ENCODE measurements around the gene KCNMA1. TPM values are rescaled to one million over a fixed set of nuclear protein-coding genes. Genes with fewer than 3 reads are reported as not detected.
A peak's percentile ranks its signal among the peaks of the same experiment; 100 is the strongest.

KCNMA1 gene
- total RNA-seq, 1 donor from 2014 or later, result 87.6 TPM

DNA sequence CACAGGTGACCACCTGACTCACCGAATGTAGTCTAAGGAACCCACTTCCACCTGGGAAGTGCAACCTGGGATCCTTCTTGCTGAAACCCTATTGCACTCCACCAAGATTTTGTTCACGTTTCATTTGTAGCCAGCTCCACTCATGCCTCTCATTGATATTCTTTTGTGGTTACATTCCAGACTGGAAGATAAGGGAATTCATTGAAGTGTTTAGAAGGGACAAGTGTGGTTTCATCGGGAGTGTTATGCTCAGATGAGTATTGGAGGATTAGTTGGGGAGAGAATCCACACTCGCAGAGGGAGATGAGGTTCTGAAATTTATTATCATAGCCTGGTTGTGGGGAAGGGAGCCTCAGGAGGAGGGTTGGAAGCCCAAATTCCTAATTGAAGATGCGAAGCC lies 320.4 kb downstream of the KCNMA1 start:
- H3K4me3 Mint-ChIP-seq (ENCODE audit: unreplicated experiment), result no peak overlapping the region
- no peaks in the 10 kb centered on the region for H3K27me3 Mint-ChIP-seq (ENCODE audit: low read depth)
- no peak for DNase-seq (ENCODE audit: low spot score)
- H3K27ac Mint-ChIP-seq (ENCODE audit: unreplicated experiment), result no peak overlapping the region
- H3K4me1 Mint-ChIP-seq (ENCODE audit: low read depth), result peaks cover 48% of the 10 kb centered on the region
- TF ChIP-seq, protein P1, sequence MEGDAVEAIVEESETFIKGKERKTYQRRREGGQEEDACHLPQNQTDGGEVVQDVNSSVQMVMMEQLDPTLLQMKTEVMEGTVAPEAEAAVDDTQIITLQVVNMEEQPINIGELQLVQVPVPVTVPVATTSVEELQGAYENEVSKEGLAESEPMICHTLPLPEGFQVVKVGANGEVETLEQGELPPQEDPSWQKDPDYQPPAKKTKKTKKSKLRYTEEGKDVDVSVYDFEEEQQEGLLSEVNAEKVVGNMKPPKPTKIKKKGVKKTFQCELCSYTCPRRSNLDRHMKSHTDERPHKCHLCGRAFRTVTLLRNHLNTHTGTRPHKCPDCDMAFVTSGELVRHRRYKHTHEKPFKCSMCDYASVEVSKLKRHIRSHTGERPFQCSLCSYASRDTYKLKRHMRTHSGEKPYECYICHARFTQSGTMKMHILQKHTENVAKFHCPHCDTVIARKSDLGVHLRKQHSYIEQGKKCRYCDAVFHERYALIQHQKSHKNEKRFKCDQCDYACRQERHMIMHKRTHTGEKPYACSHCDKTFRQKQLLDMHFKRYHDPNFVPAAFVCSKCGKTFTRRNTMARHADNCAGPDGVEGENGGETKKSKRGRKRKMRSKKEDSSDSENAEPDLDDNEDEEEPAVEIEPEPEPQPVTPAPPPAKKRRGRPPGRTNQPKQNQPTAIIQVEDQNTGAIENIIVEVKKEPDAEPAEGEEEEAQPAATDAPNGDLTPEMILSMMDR (IDR thresholded peaks at IDR 0.05), result no peak
- H3K36me3 Mint-ChIP-seq (ENCODE audit: low read depth), result peaks cover 2% of the 10 kb centered on the region
- H3K9me3 Mint-ChIP-seq (ENCODE audit: low read depth), result peaks cover 5% of the 10 kb centered on the region

DNA sequence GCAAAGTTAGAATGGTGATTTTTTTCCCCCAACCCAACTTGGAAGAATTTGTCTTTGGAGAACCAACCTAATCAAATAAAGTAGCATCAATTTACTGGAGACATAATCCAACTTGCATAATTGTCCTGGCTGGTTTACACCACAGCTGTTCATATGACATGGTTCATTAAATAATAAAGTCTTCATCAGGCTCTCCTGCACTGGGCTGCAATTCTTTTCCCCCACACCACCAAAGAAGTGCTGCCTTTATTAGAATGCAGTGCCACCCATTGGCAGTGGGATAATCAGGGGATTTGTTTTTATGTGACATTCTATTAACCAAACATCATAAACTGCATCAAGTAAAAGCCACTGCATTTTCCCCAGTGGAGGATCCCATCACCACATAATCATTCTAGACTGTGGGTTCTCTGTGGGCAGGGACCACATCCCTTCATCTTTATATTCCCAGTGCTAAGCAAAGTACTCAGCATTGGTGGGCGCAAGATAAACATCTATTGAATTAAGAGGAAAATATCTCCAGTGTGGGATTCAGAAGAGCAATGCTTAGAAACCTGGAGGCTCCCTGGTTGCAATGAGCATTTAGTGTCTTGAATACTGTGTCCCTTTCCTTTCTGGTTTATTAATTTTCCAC lies 322.0 kb downstream of the KCNMA1 start:
- DNase-seq (ENCODE audit: low spot score), result no peak
- no peak overlapping the region for H3K27ac Mint-ChIP-seq (ENCODE audit: unreplicated experiment)
- TF ChIP-seq, protein P1 (IDR thresholded peaks at IDR 0.05), result no peak

DNA sequence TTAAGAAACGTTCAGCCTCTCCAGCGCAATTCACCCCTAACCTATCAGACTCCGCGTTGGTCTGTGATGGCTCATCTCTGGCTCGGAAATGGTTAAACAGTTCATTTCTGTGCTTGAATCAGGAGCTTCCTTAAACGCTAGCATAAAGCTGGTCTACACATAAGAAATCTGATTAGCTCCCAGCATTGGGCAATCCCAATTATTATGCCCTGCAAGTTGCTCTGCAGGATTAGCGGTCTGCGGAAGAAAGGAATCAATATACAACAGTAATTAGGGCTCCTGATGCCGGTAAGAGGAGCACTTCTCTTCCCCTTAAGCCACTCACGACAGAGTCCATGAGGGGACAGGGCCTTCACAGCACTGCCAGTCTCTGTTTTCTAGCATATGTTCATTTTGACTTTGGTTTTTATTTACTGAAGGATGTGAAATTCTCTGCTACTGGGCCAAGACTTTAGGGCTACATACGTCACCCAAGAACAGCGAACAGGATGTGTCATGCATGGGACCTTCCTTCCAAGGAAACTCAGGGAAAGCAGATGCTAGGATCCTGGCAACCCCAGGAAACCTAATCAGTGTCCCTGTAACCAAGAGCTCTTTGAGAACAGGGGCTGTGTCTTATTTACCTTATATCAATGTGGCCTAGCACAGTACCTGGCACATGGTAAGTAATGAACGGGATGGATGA lies 324.4 kb downstream of the KCNMA1 start:
- H3K27me3 Mint-ChIP-seq (ENCODE audit: low read depth), result no peaks in the 10 kb centered on the region
- TF ChIP-seq, protein P1 (IDR thresholded peaks at IDR 0.05), result no peak
- H3K36me3 Mint-ChIP-seq (ENCODE audit: low read depth), result peaks cover 2% of the 10 kb centered on the region
- H3K27ac Mint-ChIP-seq (ENCODE audit: unreplicated experiment), result no peak overlapping the region
- no peak overlapping the region for H3K4me3 Mint-ChIP-seq (ENCODE audit: unreplicated experiment)
- DNase-seq (ENCODE audit: low spot score), result no peak
- H3K4me1 Mint-ChIP-seq (ENCODE audit: low read depth), result peaks cover 33% of the 10 kb centered on the region
- no peaks in the 10 kb centered on the region for H3K9me3 Mint-ChIP-seq (ENCODE audit: low read depth)

More for the DNA sequence above, 322.0 kb downstream of the KCNMA1 start:
- no peaks in the 10 kb centered on the region for H3K9me3 Mint-ChIP-seq (ENCODE audit: low read depth)
- H3K4me3 Mint-ChIP-seq (ENCODE audit: unreplicated experiment), result no peak overlapping the region
- H3K27me3 Mint-ChIP-seq (ENCODE audit: low read depth), result no peaks in the 10 kb centered on the region
- H3K4me1 Mint-ChIP-seq (ENCODE audit: low read depth), result peaks cover 37% of the 10 kb centered on the region
- no peaks in the 10 kb centered on the region for H3K36me3 Mint-ChIP-seq (ENCODE audit: low read depth)

DNA sequence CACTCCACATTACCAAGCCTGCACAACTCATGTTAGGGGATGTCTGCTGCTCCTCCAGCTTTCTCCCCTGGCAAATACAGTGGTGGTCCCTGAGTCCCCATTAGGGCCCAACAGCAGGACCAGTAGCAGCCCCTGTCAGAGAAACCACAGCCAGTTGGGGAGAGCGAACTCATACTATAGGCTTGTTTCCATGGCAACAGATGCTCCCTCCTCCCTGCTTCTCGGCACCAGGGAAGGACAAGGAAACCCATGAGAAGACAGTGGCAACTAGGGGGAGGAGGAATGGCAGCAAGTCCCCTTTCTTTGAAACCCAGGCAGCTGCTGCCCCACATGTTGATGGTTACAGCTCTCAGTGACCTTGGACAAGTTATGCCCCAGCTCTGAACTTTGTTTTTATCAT lies 326.4 kb downstream of the KCNMA1 start:
- no peak for DNase-seq (ENCODE audit: low spot score)
- Mint-ChIP-seq H3K4me3 (ENCODE audit: unreplicated experiment) (no peak overlapping the region), H3K27me3 (ENCODE audit: low read depth) (no peaks in the 10 kb centered on the region), H3K4me1 (ENCODE audit: low read depth) (peaks cover 40% of the 10 kb centered on the region), H3K36me3 (ENCODE audit: low read depth) (peaks cover 2% of the 10 kb centered on the region), H3K9me3 (ENCODE audit: low read depth) (no peaks in the 10 kb centered on the region), H3K27ac (ENCODE audit: unreplicated experiment) (no peak overlapping the region)
- TF ChIP-seq, protein P1 (IDR thresholded peaks at IDR 0.05), result no peak

DNA sequence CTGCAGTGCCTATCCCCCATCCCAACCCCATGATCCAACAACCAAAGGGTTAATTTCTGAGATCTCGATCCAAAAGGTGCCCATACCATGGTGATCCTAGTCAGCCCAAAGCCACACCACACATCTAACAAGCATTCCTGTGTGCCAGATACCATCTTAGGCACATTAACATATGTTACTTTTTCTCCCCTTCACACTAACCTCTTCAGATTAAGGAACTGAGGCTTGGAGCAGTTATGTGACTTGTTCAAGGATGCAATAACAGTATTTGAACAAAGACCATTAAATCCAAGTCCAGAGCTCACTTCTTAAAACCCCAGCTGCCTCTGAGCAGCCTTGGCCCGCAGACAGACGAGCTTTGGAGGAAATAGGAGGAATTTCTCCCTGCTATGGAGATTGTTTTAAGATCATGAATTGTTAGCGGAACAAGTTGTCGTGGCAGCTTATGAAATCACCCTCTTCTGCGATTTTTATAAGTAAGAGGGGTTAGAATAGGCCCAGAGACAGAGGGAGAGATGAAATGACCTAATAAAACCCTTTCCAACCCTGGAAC lies 327.2 kb downstream of the KCNMA1 start:
- Mint-ChIP-seq H3K4me1 (ENCODE audit: low read depth) (peaks cover 45% of the 10 kb centered on the region), H3K27ac (ENCODE audit: unreplicated experiment) (peak overlapping the region; percentile 57), H3K9me3 (ENCODE audit: low read depth) (no peaks in the 10 kb centered on the region), H3K27me3 (ENCODE audit: low read depth) (no peaks in the 10 kb centered on the region), H3K4me3 (ENCODE audit: unreplicated experiment) (no peak overlapping the region), H3K36me3 (ENCODE audit: low read depth) (peaks cover 2% of the 10 kb centered on the region)
- DNase-seq (ENCODE audit: low spot score), result no peak
- TF ChIP-seq, protein P1 (IDR thresholded peaks at IDR 0.05), result no peak

Data from chondrocyte (in vitro differentiated cells).